Thoracic aorta (tissue), 2 donors: Measurements from ENCODE around the gene PPFIA4. TPM values are rescaled to one million over a fixed set of nuclear protein-coding genes. Genes with fewer than 3 reads are reported as not detected.

Source experiments
- ATAC-seq: fragments of 150-250 bp; one replicate; pipeline ENCODE4 v1.8.0; 2017; ENCODE audit warnings: low read depth; ENCODE audit not compliant: insufficient number of reproducible peaks, low FRiP score
- DNase-seq: peaks from one replicate; pipeline ENCODE4 v3.0.0-alpha.2; 2020; ENCODE audit warnings: low spot score
- H3K27ac ChIP-seq, 2 donors: fragments of 200-600 bp; sonication (generic); 1 replicate in 1 of 2; 2 replicates in 1 of 2; pipeline ENCODE4 v1.5.1; 2016; ENCODE audit warnings: mild to moderate bottlenecking in 2 of 2, moderate library complexity in 2 of 2
- H3K27me3 ChIP-seq: fragments of 200-600 bp; sonication (generic); replicated peaks from 2 replicates; pipeline ENCODE4 v1.6.0; 2016; ENCODE audit warnings: mild to moderate bottlenecking; ENCODE audit not compliant: insufficient read depth
- H3K36me3 ChIP-seq: fragments of 200-600 bp; sonication (generic); one replicate; pipeline ENCODE4 v1.5.1; 2016
- H3K4me1 ChIP-seq, 2 donors: fragments of 200-600 bp; sonication (generic); 1 replicate in 1 of 2; 2 replicates in 1 of 2; pipeline versions ENCODE4 v1.5.1 to v1.6.0; 2016; ENCODE audit warnings: low read depth in 2 of 2, mild to moderate bottlenecking in 1 of 2; ENCODE audit not compliant: control insufficient read depth in 1 of 2
- H3K4me3 ChIP-seq: fragments of 200-600 bp; sonication (generic); 2 replicates; pipeline ENCODE4 v1.5.1; 2016; ENCODE audit warnings: mild to moderate bottlenecking
- H3K9me3 ChIP-seq: fragments of 200-600 bp; sonication (generic); 2 replicates; pipeline ENCODE4 v1.5.1; 2016
- total RNA-seq, 2 donors: library from RNA; depleted of rRNA; stranded (reverse); fragments of >200 nt; gene quantifications; one replicate each; pipeline versions ENCODE4 v1.1.0 to v1.2.3, GENCODE V29; 2016
- TF ChIP-seq, protein P1 (sequence below): fragments of 200-600 bp; sonication (generic); IDR thresholded peaks from one replicate; pipeline ENCODE4 v1.5.1; 2019; ENCODE audit warnings: antibody characterized with exemption

The PPFIA4 gene
- total RNA-seq, 2 donors from 2014 or later = 13.5 to 16.5 TPM

DNA sequence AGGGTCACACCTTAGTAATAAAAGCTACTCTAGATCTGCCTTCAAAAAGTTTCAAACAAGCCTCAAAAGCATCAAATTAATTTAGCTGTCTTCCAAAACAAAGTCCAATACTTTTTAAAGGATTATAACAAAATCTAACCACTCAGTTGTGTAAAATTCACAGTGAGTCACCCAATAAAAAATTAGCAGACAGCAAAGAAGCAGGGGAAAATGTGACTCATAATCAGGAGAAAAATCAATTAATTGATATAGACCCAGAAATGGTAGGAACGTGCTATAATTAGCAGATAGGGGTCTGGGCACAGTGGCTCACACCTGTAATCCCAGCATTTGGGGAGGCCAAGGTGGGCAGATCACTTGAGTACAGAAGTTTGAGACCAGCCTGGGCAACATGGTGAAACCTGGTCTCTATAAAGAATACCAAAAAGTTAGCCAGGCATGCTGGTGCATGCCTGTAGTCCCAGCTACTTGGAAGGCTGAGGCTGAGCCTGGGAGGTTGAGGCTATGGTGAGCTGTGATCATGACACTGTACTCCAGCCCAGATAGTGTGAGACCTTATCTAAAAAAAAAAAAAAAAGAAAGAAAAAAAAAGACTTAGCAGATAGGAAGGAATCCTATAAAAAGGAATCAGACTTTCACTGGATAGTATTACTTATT is 67.6 kb downstream of the PPFIA4 start:
- Histone ChIP-seq H3K9me3 (peaks cover 16% of the 10 kb centered on the region), H3K27ac (no peak overlapping the region), H3K4me1 (no peaks in the 10 kb centered on the region), H3K4me3 (no peak overlapping the region), H3K27me3 (no peaks in the 10 kb centered on the region), H3K36me3 (no peaks in the 10 kb centered on the region)
- TF ChIP-seq, protein P1, sequence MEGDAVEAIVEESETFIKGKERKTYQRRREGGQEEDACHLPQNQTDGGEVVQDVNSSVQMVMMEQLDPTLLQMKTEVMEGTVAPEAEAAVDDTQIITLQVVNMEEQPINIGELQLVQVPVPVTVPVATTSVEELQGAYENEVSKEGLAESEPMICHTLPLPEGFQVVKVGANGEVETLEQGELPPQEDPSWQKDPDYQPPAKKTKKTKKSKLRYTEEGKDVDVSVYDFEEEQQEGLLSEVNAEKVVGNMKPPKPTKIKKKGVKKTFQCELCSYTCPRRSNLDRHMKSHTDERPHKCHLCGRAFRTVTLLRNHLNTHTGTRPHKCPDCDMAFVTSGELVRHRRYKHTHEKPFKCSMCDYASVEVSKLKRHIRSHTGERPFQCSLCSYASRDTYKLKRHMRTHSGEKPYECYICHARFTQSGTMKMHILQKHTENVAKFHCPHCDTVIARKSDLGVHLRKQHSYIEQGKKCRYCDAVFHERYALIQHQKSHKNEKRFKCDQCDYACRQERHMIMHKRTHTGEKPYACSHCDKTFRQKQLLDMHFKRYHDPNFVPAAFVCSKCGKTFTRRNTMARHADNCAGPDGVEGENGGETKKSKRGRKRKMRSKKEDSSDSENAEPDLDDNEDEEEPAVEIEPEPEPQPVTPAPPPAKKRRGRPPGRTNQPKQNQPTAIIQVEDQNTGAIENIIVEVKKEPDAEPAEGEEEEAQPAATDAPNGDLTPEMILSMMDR = no peak
- ATAC-seq (no peak), DNase-seq (no peak)

DNA sequence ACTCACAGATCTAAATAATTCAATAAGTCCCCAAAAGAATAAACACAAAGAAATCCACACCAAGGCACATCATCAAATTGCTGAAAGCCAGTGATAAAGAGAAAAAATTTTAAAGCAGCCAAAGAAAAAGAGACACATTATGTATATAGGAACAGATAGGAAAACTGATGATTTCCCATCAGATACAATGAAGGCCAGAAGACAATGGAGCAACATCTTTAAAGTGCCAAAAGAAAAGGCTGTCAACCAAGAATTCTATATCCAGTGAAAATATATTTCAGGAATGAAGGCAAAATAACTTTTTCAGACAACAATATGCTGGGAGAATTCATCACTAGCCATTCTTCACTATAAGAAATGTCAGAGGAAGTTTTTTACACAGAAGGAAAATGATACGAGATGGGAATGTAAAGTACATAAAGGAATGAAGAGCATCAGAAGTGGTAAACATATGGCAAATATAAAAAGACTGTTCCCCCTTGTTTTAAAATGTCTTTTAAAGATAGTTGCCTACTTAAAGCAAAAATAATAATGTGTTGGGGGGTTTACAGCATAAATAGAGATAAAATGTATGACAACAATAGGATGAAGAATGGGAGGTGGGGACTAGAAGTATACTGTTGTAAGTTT is 68.9 kb downstream of the PPFIA4 start:
- no peaks in the 10 kb centered on the region for H3K4me1 ChIP-seq
- no peaks in the 10 kb centered on the region for H3K27me3 ChIP-seq
- TF ChIP-seq, protein P1 = no peak
- no peak for DNase-seq
- peaks cover 16% of the 10 kb centered on the region for H3K9me3 ChIP-seq
- H3K36me3 ChIP-seq = no peaks in the 10 kb centered on the region
- H3K4me3 ChIP-seq = no peak overlapping the region
- H3K27ac ChIP-seq = no peak overlapping the region
- no peak for ATAC-seq

DNA sequence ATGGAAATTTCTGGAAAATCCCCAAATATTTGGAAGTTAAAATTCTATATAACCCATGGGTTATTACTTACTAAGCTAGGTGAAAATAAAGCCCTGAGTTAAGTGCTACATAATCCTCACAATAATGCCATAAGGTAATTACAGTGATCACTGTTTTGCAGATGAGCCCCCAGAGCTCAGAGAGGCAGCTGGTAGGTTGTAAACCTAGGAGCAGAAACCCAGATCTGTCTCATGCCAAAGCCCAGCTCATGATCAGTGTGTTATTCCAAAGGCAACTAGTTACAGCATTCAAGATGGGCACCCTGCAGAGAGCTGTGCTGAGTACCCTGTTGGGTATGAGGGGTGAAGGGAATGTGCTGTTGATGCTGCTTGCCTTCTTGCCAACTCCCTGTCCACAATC is 70.3 kb downstream of the PPFIA4 start:
- DNase-seq = no peak
- no peaks in the 10 kb centered on the region for H3K4me1 ChIP-seq
- TF ChIP-seq, protein P1 = no peak
- no peaks in the 10 kb centered on the region for H3K36me3 ChIP-seq
- H3K27ac ChIP-seq = no peak overlapping the region
- H3K27me3 ChIP-seq = no peaks in the 10 kb centered on the region
- no peak overlapping the region for H3K4me3 ChIP-seq
- peaks cover 16% of the 10 kb centered on the region for H3K9me3 ChIP-seq
- no peak for ATAC-seq

DNA sequence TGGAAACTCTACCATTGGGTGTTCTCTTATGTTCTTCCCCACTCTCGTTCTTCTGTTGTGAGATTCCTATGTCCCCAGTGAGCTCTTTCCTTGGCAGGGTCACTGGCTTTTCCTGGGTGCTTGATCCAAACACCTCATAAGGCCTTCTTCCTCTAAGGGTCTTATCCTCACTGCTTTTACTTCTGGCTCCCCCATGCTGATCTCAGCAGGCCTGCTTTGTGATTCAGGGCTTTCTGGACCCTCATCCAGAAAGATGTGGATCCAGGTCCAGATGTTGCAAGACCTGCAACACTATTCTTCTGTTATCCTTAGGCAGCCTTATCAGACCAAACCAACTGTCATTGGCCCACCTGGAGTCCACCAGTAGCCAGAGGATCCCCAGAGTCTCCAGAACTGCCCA is 70.7 kb downstream of the PPFIA4 start:
- Histone ChIP-seq H3K27ac (no peak overlapping the region), H3K9me3 (peaks cover 16% of the 10 kb centered on the region), H3K36me3 (no peaks in the 10 kb centered on the region), H3K4me3 (no peak overlapping the region), H3K4me1 (no peaks in the 10 kb centered on the region), H3K27me3 (no peaks in the 10 kb centered on the region)
- no peak for ATAC-seq
- no peak for DNase-seq
- TF ChIP-seq, protein P1 = no peak

DNA sequence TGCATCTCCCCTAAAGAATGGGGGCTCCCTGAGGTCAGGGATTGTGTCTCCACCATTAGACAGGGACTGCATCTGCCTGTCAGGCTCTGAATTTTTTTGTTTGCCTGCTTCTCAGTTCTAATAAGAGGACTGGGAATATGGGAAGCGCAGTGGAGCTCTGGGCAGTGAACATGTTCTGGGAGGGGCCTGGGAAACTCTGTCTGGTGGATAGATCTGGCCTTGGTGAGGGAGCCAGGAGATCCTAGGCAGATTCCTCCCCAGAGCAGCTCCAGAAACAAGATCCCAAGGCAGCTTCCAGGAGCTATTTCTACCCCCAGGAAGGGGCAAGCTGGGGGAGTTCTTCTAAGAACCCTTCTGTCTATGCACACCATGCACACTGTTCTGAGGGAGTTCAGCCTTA is 72.2 kb downstream of the PPFIA4 start:
- TF ChIP-seq, protein P1 = no peak
- no peak for DNase-seq
- Histone ChIP-seq H3K36me3 (no peaks in the 10 kb centered on the region), H3K9me3 (peaks cover 16% of the 10 kb centered on the region), H3K4me3 (no peak overlapping the region), H3K27ac (no peak overlapping the region), H3K4me1 (no peaks in the 10 kb centered on the region), H3K27me3 (no peaks in the 10 kb centered on the region)
- no peak for ATAC-seq
